ENCODE results near the gene C2CD4C.

The C2CD4C gene

GRCh38 chr19:371501-372168, 37.3 kb downstream of the C2CD4C start:
- Histone ChIP-seq H3K79me2 (ENCODE audit: insufficient read depth, low read length) (no peaks in the 10 kb centered on the region), H3K4me3 (ENCODE audit: low read depth in 1 of 2, low read length in 2 of 2) (no peak overlapping the region), H3K9ac (ENCODE audit: low read depth, low read length) (no peak overlapping the region), H3K36me3 (ENCODE audit: insufficient read depth, low read length) (no peaks in the 10 kb centered on the region), H2AFZ (ENCODE audit: low read depth, low read length) (no peak overlapping the region), H3K4me2 (ENCODE audit: insufficient read depth, low read length) (no peak overlapping the region), H3K4me1 (ENCODE audit: insufficient read depth, low read length) (no peaks in the 10 kb centered on the region), H3K9me3 (ENCODE audit: insufficient read depth, low read length, severe bottlenecking) (no peaks in the 10 kb centered on the region), H3K27me3 (ENCODE audit: insufficient read depth, low read length, poor library complexity) (peaks cover 18% of the 10 kb centered on the region), H4K20me1 (ENCODE audit: insufficient read depth, low read length) (no peaks in the 10 kb centered on the region), H3K27ac (ENCODE audit: low read length) (no peak overlapping the region)
- ATAC-seq (ENCODE audit: insufficient read depth, low read depth) (no peak), DNase-seq (no peak)
- TF ChIP-seq CTCF (IDR thresholded peaks at IDR 0.05; ENCODE audit: borderline replicate concordance, extremely low read depth, low read length, poor library complexity, severe bottlenecking) = no peak
- TF ChIP-seq EZH2 (IDR thresholded peaks at IDR 0.05; ENCODE audit: borderline replicate concordance, low read depth, low read length, severe bottlenecking) = no peak

- ATAC-seq (ENCODE audit: insufficient read depth, low read depth) = no peak
- no peaks in the 10 kb centered on the region for H3K36me3 ChIP-seq (ENCODE audit: insufficient read depth, low read length)
- no peak for DNase-seq
- H3K79me2 ChIP-seq (ENCODE audit: insufficient read depth, low read length) = no peaks in the 10 kb centered on the region
- no peaks in the 10 kb centered on the region for H4K20me1 ChIP-seq (ENCODE audit: insufficient read depth, low read length)
- TF ChIP-seq EZH2 (IDR thresholded peaks at IDR 0.05; ENCODE audit: borderline replicate concordance, low read depth, low read length, severe bottlenecking) (no peak), CTCF (IDR thresholded peaks at IDR 0.05; ENCODE audit: borderline replicate concordance, extremely low read depth, low read length, poor library complexity, severe bottlenecking) (no peak)
- no peak overlapping the region for H3K4me3 ChIP-seq (ENCODE audit: low read depth in 1 of 2, low read length in 2 of 2)
- no peak overlapping the region for H3K27ac ChIP-seq (ENCODE audit: low read length)
- peaks cover 18% of the 10 kb centered on the region for H3K27me3 ChIP-seq (ENCODE audit: insufficient read depth, low read length, poor library complexity)
- H3K4me1 ChIP-seq (ENCODE audit: insufficient read depth, low read length) = no peaks in the 10 kb centered on the region
- H3K9ac ChIP-seq (ENCODE audit: low read depth, low read length) = no peak overlapping the region
- H2AFZ ChIP-seq (ENCODE audit: low read depth, low read length) = no peak overlapping the region
- H3K4me2 ChIP-seq (ENCODE audit: insufficient read depth, low read length) = no peak overlapping the region
- no peaks in the 10 kb centered on the region for H3K9me3 ChIP-seq (ENCODE audit: insufficient read depth, low read length, severe bottlenecking)
Measured at GRCh38 chr19:370641-371330, 38.2 kb downstream of the C2CD4C start.

GRCh38 chr19:369876-370275, 39.1 kb downstream of the C2CD4C start:
- no peaks in the 10 kb centered on the region for H4K20me1 ChIP-seq (ENCODE audit: insufficient read depth, low read length)
- H3K27me3 ChIP-seq (ENCODE audit: insufficient read depth, low read length, poor library complexity) = peaks cover 18% of the 10 kb centered on the region
- no peak for ATAC-seq (ENCODE audit: insufficient read depth, low read depth)

More at GRCh38 chr19:369876-370275, 39.1 kb downstream of the C2CD4C start:
- Histone ChIP-seq H3K4me3 (ENCODE audit: low read depth in 1 of 2, low read length in 2 of 2) (no peak overlapping the region), H3K4me1 (ENCODE audit: insufficient read depth, low read length) (no peaks in the 10 kb centered on the region), H3K79me2 (ENCODE audit: insufficient read depth, low read length) (no peaks in the 10 kb centered on the region), H3K9me3 (ENCODE audit: insufficient read depth, low read length, severe bottlenecking) (no peaks in the 10 kb centered on the region), H2AFZ (ENCODE audit: low read depth, low read length) (no peak overlapping the region), H3K27ac (ENCODE audit: low read length) (no peak overlapping the region), H3K4me2 (ENCODE audit: insufficient read depth, low read length) (no peak overlapping the region), H3K9ac (ENCODE audit: low read depth, low read length) (no peak overlapping the region), H3K36me3 (ENCODE audit: insufficient read depth, low read length) (no peaks in the 10 kb centered on the region)
- no peak for TF ChIP-seq CTCF (IDR thresholded peaks at IDR 0.05; ENCODE audit: borderline replicate concordance, extremely low read depth, low read length, poor library complexity, severe bottlenecking)
- no peak for TF ChIP-seq EZH2 (IDR thresholded peaks at IDR 0.05; ENCODE audit: borderline replicate concordance, low read depth, low read length, severe bottlenecking)
- no peak for DNase-seq
